NAMALWA (cell line): ENCODE measurements around the gene PDZD2.

Source experiments
- DNase-seq: peaks from one replicate; pipeline ENCODE4 v3.0.0-alpha.2; 2015; ENCODE audit warnings: low spot score

PDZD2 gene

GRCh38 chr5:31824869-31825517 lies 186.1 kb downstream of the PDZD2 start:
- DNase-seq: no peak

- peak; percentile 72 for DNase-seq
Measured at GRCh38 chr5:31825518-31826068, 186.7 kb downstream of the PDZD2 start.

DNA sequence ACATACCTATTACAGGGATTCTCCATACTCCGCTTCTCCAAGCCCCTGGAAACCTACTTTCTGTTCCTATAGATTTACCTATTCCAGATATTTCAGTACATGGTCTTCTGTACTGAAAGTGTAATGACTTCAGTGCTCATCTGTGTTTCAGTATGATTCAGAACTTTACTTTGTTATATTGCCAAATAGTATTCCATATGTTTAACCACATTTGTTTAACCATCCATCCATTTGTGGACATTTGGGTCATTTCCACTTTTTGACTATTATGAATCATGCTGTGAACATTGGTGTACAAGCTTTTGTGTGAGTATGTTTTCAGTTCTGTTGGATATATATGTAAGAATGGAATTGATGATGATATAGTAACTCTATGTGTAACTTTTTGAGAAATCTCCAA lies 188.9 kb downstream of the PDZD2 start:
- DNase-seq: no peak

GRCh38 chr5:31832966-31833365 lies 194.0 kb downstream of the PDZD2 start:
- DNase-seq: no peak

DNA sequence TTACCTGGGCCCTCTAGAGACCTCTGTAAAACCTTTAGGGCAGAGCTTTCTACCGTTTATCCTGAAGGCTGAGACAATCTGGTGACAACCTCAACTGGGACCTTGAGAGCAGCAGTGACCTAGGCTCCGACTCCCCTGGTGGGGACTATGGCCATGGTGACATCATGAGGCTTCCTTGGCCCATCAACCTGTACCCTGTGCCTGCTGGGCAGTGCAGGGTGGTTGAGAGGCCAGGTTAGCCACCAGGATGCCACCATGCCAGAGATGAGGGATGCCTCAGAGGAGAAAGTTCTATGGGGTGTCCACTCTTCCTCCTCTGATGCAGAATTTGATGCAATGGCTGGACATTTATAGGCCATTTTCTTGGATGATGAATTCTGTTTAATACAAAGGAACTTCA lies 194.8 kb downstream of the PDZD2 start:
- no peak for DNase-seq

DNA sequence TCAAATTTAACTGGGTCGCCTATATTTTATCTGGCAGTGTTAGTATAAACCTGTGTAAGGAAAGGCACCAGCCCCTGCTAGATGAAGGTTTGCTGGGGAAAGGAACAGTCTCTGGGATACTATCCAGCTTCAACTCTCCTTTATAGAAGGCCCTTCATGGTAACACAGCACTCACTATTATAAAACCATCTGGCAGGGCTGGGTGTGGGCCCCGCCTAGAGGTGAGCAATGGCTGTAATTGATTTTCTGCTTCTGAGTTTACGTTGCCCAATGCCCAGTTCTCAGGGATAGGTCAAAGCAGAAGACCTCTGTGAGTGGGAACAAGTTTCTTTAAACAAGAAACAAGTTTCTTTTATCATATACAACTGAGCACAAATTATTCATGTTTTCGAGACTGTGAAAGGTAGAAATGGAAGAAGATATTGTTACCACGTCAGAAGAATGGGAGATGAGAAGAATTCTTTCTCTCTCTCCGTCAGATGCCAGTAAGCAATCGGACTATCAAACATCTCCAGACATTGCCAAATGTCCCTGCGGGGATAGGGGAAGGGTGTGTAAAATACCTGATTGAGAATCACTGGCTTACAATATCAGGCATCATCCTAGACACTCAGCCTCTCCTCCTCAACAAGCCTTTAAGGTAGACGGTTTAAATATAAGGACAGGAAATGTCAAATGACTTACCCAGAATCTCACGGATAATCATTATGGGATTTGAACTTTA lies 205.9 kb downstream of the PDZD2 start:
- no peak for DNase-seq

DNA sequence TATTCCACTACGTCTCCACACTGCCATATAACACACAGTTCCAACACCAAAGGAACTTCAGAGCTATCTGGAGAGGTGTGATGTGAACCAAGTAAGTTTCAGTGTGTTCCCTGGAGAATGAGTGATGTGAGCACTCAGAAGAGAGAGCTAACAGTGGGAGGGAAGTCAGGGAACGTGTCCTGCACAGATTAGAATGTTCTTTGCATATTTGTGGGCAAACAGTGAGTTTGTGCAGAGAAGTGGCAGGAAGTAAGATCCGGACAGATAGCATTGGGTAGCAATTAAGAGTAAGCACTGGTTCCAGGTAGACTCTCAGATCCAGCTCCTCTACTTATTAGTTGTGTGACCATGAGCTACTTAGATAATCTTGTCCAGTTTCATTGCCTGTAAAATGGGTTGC lies 206.4 kb downstream of the PDZD2 start:
- DNase-seq: no peak

- DNase-seq: no peak
Measured at GRCh38 chr5:31846934-31847333, 208.0 kb downstream of the PDZD2 start.

DNA sequence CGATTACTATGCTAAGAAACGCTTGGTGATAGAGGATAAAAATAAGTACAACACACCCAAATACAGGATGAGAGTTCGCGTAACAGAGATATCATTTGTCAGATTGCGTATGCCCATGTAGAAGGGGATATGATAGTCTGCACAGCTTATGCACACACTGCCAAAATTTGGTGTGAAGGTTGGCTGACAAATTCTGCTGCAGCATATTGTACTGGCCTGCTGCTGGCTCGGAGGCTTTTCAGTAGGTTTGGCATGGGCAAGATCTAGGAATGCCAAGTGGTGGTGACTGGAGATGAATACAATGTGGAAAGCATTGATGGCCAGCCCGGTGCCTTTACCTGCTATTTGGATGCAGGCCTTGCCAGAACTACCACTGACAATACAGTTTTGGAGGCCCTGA lies 208.4 kb downstream of the PDZD2 start:
- DNase-seq: no peak

- DNase-seq: no peak
Measured at GRCh38 chr5:31850981-31851689, 212.2 kb downstream of the PDZD2 start.

- no peak for DNase-seq
Measured at GRCh38 chr5:31853398-31854135, 214.6 kb downstream of the PDZD2 start.

DNA sequence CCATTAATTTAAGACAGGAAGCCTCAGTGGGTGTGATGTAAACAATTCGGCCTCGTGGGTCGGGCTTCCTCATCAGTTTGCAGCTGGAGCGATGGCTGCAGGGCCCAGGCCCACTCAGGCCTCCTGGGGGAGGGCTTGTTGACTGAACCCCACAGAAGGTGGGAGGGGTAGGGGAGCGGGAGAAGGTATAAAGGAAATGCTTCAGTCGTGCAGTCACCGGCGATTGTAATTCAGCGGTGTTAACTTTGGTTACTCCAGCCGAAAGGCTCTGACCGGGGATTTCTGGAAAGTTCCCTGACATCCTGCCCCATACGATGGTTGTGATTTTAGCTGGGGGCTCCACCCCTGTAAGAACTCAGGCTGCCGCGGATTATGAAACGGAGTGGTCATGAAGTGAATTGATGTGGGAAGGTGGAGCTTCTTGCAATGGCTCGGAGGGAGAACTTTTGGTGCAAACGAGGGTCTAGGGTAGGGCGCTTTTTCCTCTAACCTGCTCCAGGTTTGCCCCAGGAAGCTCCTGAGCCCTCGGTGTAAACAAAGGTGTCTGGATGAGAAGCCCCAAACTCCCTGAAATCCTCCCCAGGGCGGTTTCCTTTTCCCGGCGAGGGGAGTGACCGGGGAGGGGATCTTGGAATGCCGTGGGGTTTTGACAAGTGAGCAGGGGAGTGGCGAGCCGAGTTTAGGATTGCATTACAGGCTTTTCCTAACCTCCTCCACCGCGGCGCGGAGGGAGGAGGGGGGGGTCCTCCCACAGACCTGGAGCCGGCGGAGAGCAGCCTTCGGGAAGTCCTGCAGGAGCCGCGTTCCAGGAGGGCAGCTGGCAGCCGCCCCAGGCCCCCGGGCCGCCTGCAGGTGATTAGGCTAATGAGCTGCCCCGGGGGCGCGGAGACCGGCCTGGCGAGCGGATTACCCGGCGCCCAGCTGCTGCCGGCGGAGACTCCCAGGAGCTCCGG lies 215.5 kb downstream of the PDZD2 start:
- DNase-seq: no peak

GRCh38 chr5:31855134-31856040 lies 216.5 kb downstream of the PDZD2 start:
- DNase-seq: no peak

DNA sequence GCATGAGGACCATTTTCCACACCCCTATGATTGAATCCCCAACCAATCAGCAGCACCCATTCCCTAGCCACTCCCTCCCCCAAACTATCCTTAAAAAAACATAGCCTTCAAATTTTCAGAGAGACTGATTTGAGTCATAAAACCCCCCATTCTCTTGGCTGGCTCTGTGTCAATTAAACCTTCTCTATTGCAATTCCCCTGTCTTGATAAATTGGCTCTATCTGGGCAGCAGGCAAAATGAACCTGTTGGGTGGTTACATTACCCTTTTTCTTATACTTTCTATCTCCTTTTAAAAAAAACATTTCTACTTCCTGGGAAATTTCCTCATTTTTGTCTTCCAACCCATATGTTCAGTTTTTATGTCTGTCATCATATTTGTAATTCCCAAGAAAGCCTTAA lies 220.2 kb downstream of the PDZD2 start:
- no peak for DNase-seq

DNA sequence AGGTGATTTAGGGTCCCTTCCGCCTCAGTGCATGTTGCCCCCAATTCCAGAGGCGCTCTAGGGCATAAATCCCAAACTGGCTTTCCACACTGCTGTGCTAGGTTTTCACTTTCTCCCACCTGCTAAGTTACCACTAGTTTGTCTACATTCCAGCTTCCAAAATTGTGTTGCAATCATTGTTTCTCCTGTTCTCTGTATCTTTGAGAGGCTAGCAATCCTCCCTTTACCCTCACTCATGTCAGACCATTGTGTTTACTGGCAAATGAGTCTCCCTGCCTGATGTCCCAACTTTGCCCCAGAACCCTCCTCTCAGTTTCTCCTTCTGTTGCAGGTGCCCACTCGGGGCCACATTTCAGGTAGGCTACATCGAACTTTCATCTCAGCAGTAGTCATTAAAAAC lies 221.3 kb downstream of the PDZD2 start:
- DNase-seq: no peak

DNA sequence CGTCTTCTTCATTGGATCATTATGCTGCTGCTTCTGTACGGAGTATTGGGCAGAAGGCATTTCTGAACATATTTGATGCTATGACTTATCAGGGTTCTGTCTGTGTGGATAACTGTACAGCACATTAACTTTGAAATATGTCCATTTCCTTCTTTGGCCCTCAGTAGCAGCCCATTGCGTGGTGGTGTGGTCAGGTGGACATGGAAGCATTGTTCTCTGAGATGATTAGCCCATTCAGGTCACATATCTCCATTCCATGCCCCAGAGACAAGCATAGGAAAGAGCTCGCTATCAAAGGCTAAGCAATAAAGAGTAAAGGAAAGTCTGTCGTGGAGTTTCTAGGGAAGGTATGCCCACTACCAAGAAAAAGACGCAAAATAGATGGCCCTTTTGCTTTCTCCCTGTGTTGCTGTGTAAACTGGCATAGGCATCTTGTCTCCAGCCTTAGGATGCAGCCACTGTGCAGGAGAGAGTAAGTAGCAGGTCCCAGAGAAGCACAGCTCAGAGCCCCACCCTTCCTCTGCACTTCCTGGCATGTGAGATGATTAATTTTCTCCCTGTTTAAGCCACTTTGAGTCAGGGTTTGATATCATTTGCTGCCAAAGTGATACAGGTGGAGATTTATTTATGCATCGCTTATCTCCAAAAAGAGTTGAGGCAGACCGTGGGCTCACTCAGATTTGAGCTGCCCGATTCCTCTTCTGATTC lies 221.9 kb downstream of the PDZD2 start:
- no peak for DNase-seq

GRCh38 chr5:31861601-31862000 lies 222.7 kb downstream of the PDZD2 start:
- no peak for DNase-seq

GRCh38 chr5:31863991-31864411 lies 225.1 kb downstream of the PDZD2 start:
- DNase-seq: no peak

- DNase-seq: no peak
Measured at GRCh38 chr5:31866166-31866565, 227.2 kb downstream of the PDZD2 start.
